GM12864 (cell line): Measurements from ENCODE around the gene KRTAP9-1.
"Not testable (repeated sequence)": the region's sequence is repeated elsewhere in the genome, so short reads cannot be mapped to it uniquely, and the experiment has no call there.

ENCODE experiments used
- DNase-seq: peaks from one replicate; pipeline ENCODE4 v3.0.0-alpha.2; 2011; ENCODE audit warnings: low read depth
- H3K4me3 ChIP-seq: 2 replicates; pipeline ENCODE4 v1.5.1; 2011; ENCODE audit warnings: mild to moderate bottlenecking, low read depth, low read length, control low read depth
- CTCF ChIP-seq: IDR thresholded peaks from 2 replicates; pipeline ENCODE4 v1.5.1; 2011; ENCODE audit warnings: low read depth, mild to moderate bottlenecking, moderate library complexity, low read length, control low read depth, inconsistent platforms; ENCODE audit errors: missing control alignments

KRTAP9-1 gene

GRCh38 chr17:41189837-41190318 lies at the start of gene KRTAP9-1:
Gene KRTAP9-1 (plus strand): TSS chr17:41189887. CDS start chr17:41189887, 0 bp downstream.
- DNase-seq, H3K4me3 ChIP-seq: not testable (repeated sequence)

- no peak for DNase-seq
- no peak within 1 kb of the TSS for H3K4me3 ChIP-seq
- TF ChIP-seq CTCF, result no peak
Observed at GRCh38 chr17:41140360-41141131, 49.1 kb upstream of the KRTAP9-1 start, which contains the start of gene KRTAP4-6. Gene KRTAP4-6 (minus strand): TSS chr17:41140544. CDS start chr17:41140487, 57 bp downstream.

GRCh38 chr17:41141361-41141760 lies 48.3 kb upstream of the KRTAP9-1 start:
- TF ChIP-seq CTCF, result no peak
- H3K4me3 ChIP-seq, result no peak overlapping the region
- no peak for DNase-seq

GRCh38 chr17:41144846-41145245 lies 44.8 kb upstream of the KRTAP9-1 start:
- DNase-seq, result no peak
- no peak overlapping the region for H3K4me3 ChIP-seq
- TF ChIP-seq CTCF, result no peak

GRCh38 chr17:41145261-41145660 lies 44.4 kb upstream of the KRTAP9-1 start:
- DNase-seq, result no peak
- H3K4me3 ChIP-seq, result no peak overlapping the region
- TF ChIP-seq CTCF, result no peak

- DNase-seq, result no peak
- no peak for TF ChIP-seq CTCF
- no peak overlapping the region for H3K4me3 ChIP-seq
Observed at GRCh38 chr17:41147531-41148204, 42.0 kb upstream of the KRTAP9-1 start.

GRCh38 chr17:41148971-41149651 lies 40.6 kb upstream of the KRTAP9-1 start:
- DNase-seq, H3K4me3 ChIP-seq: not testable (repeated sequence)
